B cell (primary cell): ENCODE results near the gene NEUROG1.

Experiments
- EZH2 ChIP-seq: IDR thresholded peaks from 2 replicates; pipeline ENCODE4 v1.6.1; 2012; ENCODE audit warnings: borderline replicate concordance, low read depth, mild to moderate bottlenecking, moderate library complexity, low read length; ENCODE audit not compliant: insufficient read depth, poor library complexity, severe bottlenecking
- TF ChIP-seq, protein P1 (sequence below): fragments of 200-600 bp; IDR thresholded peaks from one replicate; pipeline ENCODE4 v1.8.0; 2022; ENCODE audit warnings: antibody characterized with exemption, mild to moderate bottlenecking

GRCh38 chr5:135538261-135538660 is 2.5 kb upstream of the NEUROG1 start:
- TF ChIP-seq, protein P1, sequence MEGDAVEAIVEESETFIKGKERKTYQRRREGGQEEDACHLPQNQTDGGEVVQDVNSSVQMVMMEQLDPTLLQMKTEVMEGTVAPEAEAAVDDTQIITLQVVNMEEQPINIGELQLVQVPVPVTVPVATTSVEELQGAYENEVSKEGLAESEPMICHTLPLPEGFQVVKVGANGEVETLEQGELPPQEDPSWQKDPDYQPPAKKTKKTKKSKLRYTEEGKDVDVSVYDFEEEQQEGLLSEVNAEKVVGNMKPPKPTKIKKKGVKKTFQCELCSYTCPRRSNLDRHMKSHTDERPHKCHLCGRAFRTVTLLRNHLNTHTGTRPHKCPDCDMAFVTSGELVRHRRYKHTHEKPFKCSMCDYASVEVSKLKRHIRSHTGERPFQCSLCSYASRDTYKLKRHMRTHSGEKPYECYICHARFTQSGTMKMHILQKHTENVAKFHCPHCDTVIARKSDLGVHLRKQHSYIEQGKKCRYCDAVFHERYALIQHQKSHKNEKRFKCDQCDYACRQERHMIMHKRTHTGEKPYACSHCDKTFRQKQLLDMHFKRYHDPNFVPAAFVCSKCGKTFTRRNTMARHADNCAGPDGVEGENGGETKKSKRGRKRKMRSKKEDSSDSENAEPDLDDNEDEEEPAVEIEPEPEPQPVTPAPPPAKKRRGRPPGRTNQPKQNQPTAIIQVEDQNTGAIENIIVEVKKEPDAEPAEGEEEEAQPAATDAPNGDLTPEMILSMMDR, result no peak
- TF ChIP-seq EZH2, result no peak
